Measurements from ENCODE around the gene C2orf49. TPM values are rescaled to one million over a fixed set of nuclear protein-coding genes. Genes with fewer than 3 reads are reported as not detected.

C2orf49 gene
- total RNA-seq, 1 donor from 2014 or later, result 21.6 TPM

GRCh38 chr2:105288133-105288532 lies 49.2 kb upstream of the C2orf49 start:
- Histone ChIP-seq H3K36me3 (ENCODE audit: insufficient read depth, low read length) (peaks cover 3% of the 10 kb centered on the region), H2AFZ (ENCODE audit: low read depth, low read length) (no peak overlapping the region), H4K20me1 (ENCODE audit: insufficient read depth, low read length) (peaks cover 5% of the 10 kb centered on the region), H3K9ac (ENCODE audit: low read length) (no peak overlapping the region), H3K4me2 (ENCODE audit: low read length) (no peak overlapping the region), H3K27ac (ENCODE audit: low read depth, low read length) (no peak overlapping the region), H3K4me3 (ENCODE audit: insufficient read depth, low read depth, low read length) (no peak overlapping the region), H3K9me3 (ENCODE audit: insufficient read depth, low read depth, low read length) (no peaks in the 10 kb centered on the region), H3K27me3 (ENCODE audit: insufficient read depth, low read length) (no peaks in the 10 kb centered on the region), H3K79me2 (ENCODE audit: insufficient read depth, low read length) (no peaks in the 10 kb centered on the region), H3K4me1 (ENCODE audit: insufficient read depth, low read length) (no peaks in the 10 kb centered on the region)
- no peaks in the 10 kb centered on the region for H3K9me3 Mint-ChIP-seq (ENCODE audit: unreplicated experiment)
- no peak for TF ChIP-seq EZH2 (IDR thresholded peaks at IDR 0.05; ENCODE audit: insufficient read depth, low read length)
- TF ChIP-seq, protein P1, sequence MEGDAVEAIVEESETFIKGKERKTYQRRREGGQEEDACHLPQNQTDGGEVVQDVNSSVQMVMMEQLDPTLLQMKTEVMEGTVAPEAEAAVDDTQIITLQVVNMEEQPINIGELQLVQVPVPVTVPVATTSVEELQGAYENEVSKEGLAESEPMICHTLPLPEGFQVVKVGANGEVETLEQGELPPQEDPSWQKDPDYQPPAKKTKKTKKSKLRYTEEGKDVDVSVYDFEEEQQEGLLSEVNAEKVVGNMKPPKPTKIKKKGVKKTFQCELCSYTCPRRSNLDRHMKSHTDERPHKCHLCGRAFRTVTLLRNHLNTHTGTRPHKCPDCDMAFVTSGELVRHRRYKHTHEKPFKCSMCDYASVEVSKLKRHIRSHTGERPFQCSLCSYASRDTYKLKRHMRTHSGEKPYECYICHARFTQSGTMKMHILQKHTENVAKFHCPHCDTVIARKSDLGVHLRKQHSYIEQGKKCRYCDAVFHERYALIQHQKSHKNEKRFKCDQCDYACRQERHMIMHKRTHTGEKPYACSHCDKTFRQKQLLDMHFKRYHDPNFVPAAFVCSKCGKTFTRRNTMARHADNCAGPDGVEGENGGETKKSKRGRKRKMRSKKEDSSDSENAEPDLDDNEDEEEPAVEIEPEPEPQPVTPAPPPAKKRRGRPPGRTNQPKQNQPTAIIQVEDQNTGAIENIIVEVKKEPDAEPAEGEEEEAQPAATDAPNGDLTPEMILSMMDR (IDR thresholded peaks at IDR 0.05; ENCODE audit: insufficient read depth, low read depth, low read length), result no peak
- no peak for FAIRE-seq
- peaks cover 12% of the 10 kb centered on the region for H3K4me1 Mint-ChIP-seq (ENCODE audit: low read depth, unreplicated experiment)
- DNase-seq (ENCODE audit: low read depth), result no peak
- H3K27ac Mint-ChIP-seq (ENCODE audit: unreplicated experiment), result no peak overlapping the region
- peaks cover 25% of the 10 kb centered on the region for H3K36me3 Mint-ChIP-seq (ENCODE audit: low read depth, unreplicated experiment)
- H3K4me3 Mint-ChIP-seq (ENCODE audit: unreplicated experiment), result no peak overlapping the region
- H3K27me3 Mint-ChIP-seq (ENCODE audit: low read depth, unreplicated experiment), result no peaks in the 10 kb centered on the region

GRCh38 chr2:105290981-105291660 lies 46.2 kb upstream of the C2orf49 start:
- Histone ChIP-seq H3K36me3 (ENCODE audit: insufficient read depth, low read length) (peaks cover 4% of the 10 kb centered on the region), H4K20me1 (ENCODE audit: insufficient read depth, low read length) (peaks cover 5% of the 10 kb centered on the region), H3K27ac (ENCODE audit: low read depth, low read length) (no peak overlapping the region), H2AFZ (ENCODE audit: low read depth, low read length) (no peak overlapping the region), H3K9me3 (ENCODE audit: insufficient read depth, low read depth, low read length) (no peaks in the 10 kb centered on the region), H3K4me1 (ENCODE audit: insufficient read depth, low read length) (no peaks in the 10 kb centered on the region), H3K4me2 (ENCODE audit: low read length) (no peak overlapping the region), H3K79me2 (ENCODE audit: insufficient read depth, low read length) (no peaks in the 10 kb centered on the region), H3K9ac (ENCODE audit: low read length) (no peak overlapping the region), H3K4me3 (ENCODE audit: insufficient read depth, low read depth, low read length) (no peak overlapping the region), H3K27me3 (ENCODE audit: insufficient read depth, low read length) (no peaks in the 10 kb centered on the region)
- Mint-ChIP-seq H3K36me3 (ENCODE audit: low read depth, unreplicated experiment) (peaks cover 6% of the 10 kb centered on the region), H3K27me3 (ENCODE audit: low read depth, unreplicated experiment) (no peaks in the 10 kb centered on the region), H3K4me3 (ENCODE audit: unreplicated experiment) (no peak overlapping the region), H3K4me1 (ENCODE audit: low read depth, unreplicated experiment) (peaks cover 26% of the 10 kb centered on the region), H3K9me3 (ENCODE audit: unreplicated experiment) (no peaks in the 10 kb centered on the region), H3K27ac (ENCODE audit: unreplicated experiment) (no peak overlapping the region)
- no peak for TF ChIP-seq EZH2 (IDR thresholded peaks at IDR 0.05; ENCODE audit: insufficient read depth, low read length)
- TF ChIP-seq, protein P1 (IDR thresholded peaks at IDR 0.05; ENCODE audit: insufficient read depth, low read depth, low read length), result no peak
- DNase-seq (ENCODE audit: low read depth) (no peak), FAIRE-seq (no peak)

DNA sequence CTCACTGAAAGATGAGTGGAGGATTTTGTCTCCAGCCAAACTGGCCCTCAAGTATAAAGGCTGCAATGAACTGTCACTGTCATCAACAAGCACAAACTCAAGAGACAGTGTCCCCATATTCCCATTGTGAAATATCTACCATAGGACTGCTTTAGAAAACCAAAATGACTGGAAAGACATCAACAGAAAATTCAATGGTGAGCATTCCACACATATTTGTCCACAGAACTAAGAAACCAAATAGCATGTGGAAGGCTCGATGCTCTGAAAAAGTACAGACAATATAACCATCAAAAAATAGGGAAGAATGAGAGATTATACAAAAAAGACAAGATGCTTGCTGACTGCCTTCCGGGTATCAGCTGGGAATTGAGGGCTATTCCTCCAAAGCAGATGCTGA lies 45.4 kb upstream of the C2orf49 start:
- no peaks in the 10 kb centered on the region for H3K4me1 ChIP-seq (ENCODE audit: insufficient read depth, low read length)
- no peaks in the 10 kb centered on the region for H3K9me3 ChIP-seq (ENCODE audit: insufficient read depth, low read depth, low read length)
- no peaks in the 10 kb centered on the region for H3K27me3 Mint-ChIP-seq (ENCODE audit: low read depth, unreplicated experiment)
- TF ChIP-seq, protein P1 (IDR thresholded peaks at IDR 0.05; ENCODE audit: insufficient read depth, low read depth, low read length), result no peak
- TF ChIP-seq EZH2 (IDR thresholded peaks at IDR 0.05; ENCODE audit: insufficient read depth, low read length), result no peak
- H3K79me2 ChIP-seq (ENCODE audit: insufficient read depth, low read length), result no peaks in the 10 kb centered on the region
- H3K27me3 ChIP-seq (ENCODE audit: insufficient read depth, low read length), result no peaks in the 10 kb centered on the region
- DNase-seq (ENCODE audit: low read depth) (peak; percentile 10), FAIRE-seq (no peak)
- H3K36me3 ChIP-seq (ENCODE audit: insufficient read depth, low read length), result peaks cover 6% of the 10 kb centered on the region
- H3K27ac ChIP-seq (ENCODE audit: low read depth, low read length), result no peak overlapping the region
- H3K4me3 Mint-ChIP-seq (ENCODE audit: unreplicated experiment), result no peak overlapping the region
- peaks cover 31% of the 10 kb centered on the region for H3K4me1 Mint-ChIP-seq (ENCODE audit: low read depth, unreplicated experiment)
- H2AFZ ChIP-seq (ENCODE audit: low read depth, low read length), result no peak overlapping the region
- H3K4me2 ChIP-seq (ENCODE audit: low read length), result no peak overlapping the region
- no peaks in the 10 kb centered on the region for H3K9me3 Mint-ChIP-seq (ENCODE audit: unreplicated experiment)
- H4K20me1 ChIP-seq (ENCODE audit: insufficient read depth, low read length), result peaks cover 5% of the 10 kb centered on the region
- H3K27ac Mint-ChIP-seq (ENCODE audit: unreplicated experiment), result no peak overlapping the region
- peaks cover 4% of the 10 kb centered on the region for H3K36me3 Mint-ChIP-seq (ENCODE audit: low read depth, unreplicated experiment)
- no peak overlapping the region for H3K9ac ChIP-seq (ENCODE audit: low read length)
- H3K4me3 ChIP-seq (ENCODE audit: insufficient read depth, low read depth, low read length), result no peak overlapping the region
